GM23338 (cell line): Measurements from ENCODE around the gene ZNF483. TPM values are rescaled to one million over a fixed set of nuclear protein-coding genes. Genes with fewer than 3 reads are reported as not detected.
"Not testable (repeated sequence)": the region's sequence is repeated elsewhere in the genome, so short reads cannot be mapped to it uniquely, and the experiment has no call there.

Source experiments
- ATAC-seq: fragments of 200-7000 bp; cut with Tn5 transposase; 3 replicates; pipeline ENCODE4 v1.9.1; 2020
- DNase-seq: peaks from one replicate; pipeline ENCODE4 v3.0.0-alpha.2; 2015; ENCODE audit warnings: low spot score
- H2AFZ ChIP-seq: fragments of 200-600 bp; sonication (generic); 2 replicates; pipeline ENCODE4 v1.8.0; 2016; ENCODE audit warnings: antibody characterized with exemption, mild to moderate bottlenecking, moderate library complexity
- H3F3A ChIP-seq: fragments of 200-600 bp; sonication (generic); replicated peaks from 2 replicates; pipeline ENCODE4 v1.8.0; 2017; ENCODE audit warnings: antibody characterized with exemption, mixed run types, low read depth
- H3K27ac ChIP-seq: fragments of 200-600 bp; sonication (generic); 2 replicates; pipeline ENCODE4 v1.6.1; 2016; ENCODE audit warnings: low read depth
- H3K27me3 ChIP-seq: fragments of 200-600 bp; sonication (generic); 2 replicates; pipeline ENCODE4 v1.8.0; 2016; ENCODE audit warnings: mild to moderate bottlenecking, mixed run types, moderate library complexity; ENCODE audit not compliant: insufficient read depth
- H3K36me3 ChIP-seq: fragments of 200-600 bp; sonication (generic); 2 replicates; pipeline ENCODE4 v1.8.0; 2016; ENCODE audit warnings: mild to moderate bottlenecking; ENCODE audit not compliant: insufficient read depth
- H3K4me1 ChIP-seq: fragments of 200-600 bp; sonication (generic); 2 replicates; pipeline ENCODE4 v1.8.0; 2016; ENCODE audit warnings: mild to moderate bottlenecking, moderate library complexity; ENCODE audit not compliant: insufficient read depth
- H3K4me2 ChIP-seq: fragments of 200-600 bp; sonication (generic); 2 replicates; pipeline ENCODE4 v1.7.1; 2017; ENCODE audit warnings: mixed run types
- H3K4me3 ChIP-seq: fragments of 200-600 bp; sonication (generic); 2 replicates; pipeline ENCODE4 v1.6.1; 2016; ENCODE audit warnings: mixed run types
- H3K79me2 ChIP-seq: fragments of 200-600 bp; sonication (generic); replicated peaks from 2 replicates; pipeline ENCODE4 v1.8.0; 2017; ENCODE audit warnings: mild to moderate bottlenecking; ENCODE audit not compliant: insufficient read depth
- H3K9me2 ChIP-seq: fragments of 200-600 bp; sonication (generic); 2 replicates; pipeline ENCODE4 v1.8.0; 2017; ENCODE audit not compliant: insufficient read depth
- H4K20me1 ChIP-seq: fragments of 200-600 bp; sonication (generic); replicated peaks from 2 replicates; pipeline ENCODE4 v1.8.0; 2017; ENCODE audit warnings: mild to moderate bottlenecking; ENCODE audit not compliant: insufficient read depth
- H3K27ac Mint-ChIP-seq: 2 replicates; pipeline ENCODE4 v1.8.0; 2020; ENCODE audit warnings: inconsistent platforms, mild to moderate bottlenecking, moderate library complexity, mixed read lengths
- H3K27me3 Mint-ChIP-seq: 3 replicates; pipeline ENCODE4 v1.8.0; 2022; ENCODE audit warnings: low read depth, mild to moderate bottlenecking, moderate library complexity, mixed read lengths, inconsistent platforms; ENCODE audit not compliant: insufficient read depth, poor library complexity
- H3K36me3 Mint-ChIP-seq: 3 replicates; pipeline ENCODE4 v1.8.0; 2021; ENCODE audit warnings: low read depth, mild to moderate bottlenecking, inconsistent platforms, moderate library complexity, mixed read lengths
- H3K4me1 Mint-ChIP-seq: 3 replicates; pipeline ENCODE4 v1.8.0; 2020; ENCODE audit warnings: mild to moderate bottlenecking, inconsistent platforms, mixed read lengths
- H3K4me3 Mint-ChIP-seq: 3 replicates; pipeline ENCODE4 v1.8.0; 2021; ENCODE audit warnings: moderate library complexity, mild to moderate bottlenecking, inconsistent platforms, mixed read lengths
- H3K9me3 Mint-ChIP-seq: 3 replicates; pipeline ENCODE4 v1.8.0; 2020; ENCODE audit warnings: moderate library complexity, mild to moderate bottlenecking, inconsistent platforms, mixed read lengths
- CREB1 ChIP-seq: fragments of 250-450 bp; sonication (Bioruptor Pico); IDR thresholded peaks from 2 replicates; pipeline ENCODE4 v1.5.0; 2020; ENCODE audit warnings: low read depth, mild to moderate bottlenecking, moderate library complexity
- CTCF ChIP-seq, 2 experiments: fragments of 200-600 bp in 1 of 2; sonication (generic) in 1 of 2; conservative IDR thresholded peaks; 2 replicates each; pipeline versions ENCODE4 v1.5.1 to v1.6.1; 2016 to 2017; ENCODE audit warnings: antibody characterized with exemption in 2 of 2, low read depth in 2 of 2, mild to moderate bottlenecking in 2 of 2, moderate library complexity in 1 of 2
- ETS1 ChIP-seq: IDR thresholded peaks from 2 replicates; pipeline ENCODE4 v1.6.1; 2016; ENCODE audit warnings: antibody characterized with exemption
- EZH2 ChIP-seq: fragments of 200-600 bp; sonication (generic); IDR thresholded peaks from one replicate; pipeline ENCODE4 v1.8.0; 2017; ENCODE audit warnings: antibody characterized with exemption, mild to moderate bottlenecking, low read depth; ENCODE audit not compliant: unreplicated experiment
- EZH2phosphoT487 ChIP-seq: fragments of 200-600 bp; sonication (generic); IDR thresholded peaks from one replicate; pipeline ENCODE4 v1.8.1; 2018; ENCODE audit warnings: antibody characterized with exemption; ENCODE audit not compliant: unreplicated experiment
- JUNB ChIP-seq: IDR thresholded peaks from one replicate; pipeline ENCODE4 v1.6.1; 2016; ENCODE audit warnings: antibody characterized with exemption; ENCODE audit not compliant: unreplicated experiment
- NANOG ChIP-seq: IDR thresholded peaks from 2 replicates; pipeline ENCODE4 v1.6.1; 2016; ENCODE audit warnings: antibody characterized with exemption, borderline replicate concordance
- POLR2AphosphoS5 ChIP-seq: IDR thresholded peaks from 2 replicates; pipeline ENCODE4 v1.6.1; 2016; ENCODE audit warnings: antibody characterized with exemption, low read depth
- REST ChIP-seq: IDR thresholded peaks from one replicate; pipeline ENCODE4 v1.6.1; 2018; ENCODE audit warnings: antibody characterized with exemption; ENCODE audit not compliant: unreplicated experiment
- STAT1 ChIP-seq: IDR thresholded peaks from one replicate; pipeline ENCODE4 v1.6.1; 2016; ENCODE audit warnings: antibody characterized with exemption; ENCODE audit not compliant: unreplicated experiment
- ZNF114 ChIP-seq: fragments of 250-450 bp; sonication (Bioruptor Pico); IDR thresholded peaks from 2 replicates; pipeline ENCODE4 v1.5.0; 2020; ENCODE audit warnings: mild to moderate bottlenecking, moderate library complexity
- ZNF331 ChIP-seq: fragments of 250-450 bp; sonication (Bioruptor Pico); IDR thresholded peaks from 2 replicates; pipeline ENCODE4 v1.5.0; 2020; ENCODE audit warnings: low read depth, mild to moderate bottlenecking, moderate library complexity
- polyA plus RNA-seq: library from polyadenylated mRNA; unstranded; fragments of >200 nt; fragmentation: Nextera tagmentation; extraction: Ambion mirVana; gene quantifications from 2 replicates; pipeline ENCODE4 v1.2.1, GENCODE V29; 2016
- total RNA-seq: library from RNA; depleted of rRNA; stranded (reverse); fragments of >200 nt; shearing (Covaris generic); gene quantifications from 2 replicates; pipeline ENCODE4 v1.2.3, GENCODE V29; 2014

The ZNF483 gene
- total and polyA plus RNA-seq, 2 experiments from 2014 or later, result 9.7 to 112 TPM

GRCh38 chr9:111542497-111543254, 17.7 kb downstream of the ZNF483 start:
- no peak overlapping the region for H3K27ac ChIP-seq
- Mint-ChIP-seq H3K36me3 (peaks cover 100% of the 10 kb centered on the region), H3K27me3 (peaks cover 8% of the 10 kb centered on the region), H3K4me1 (no peaks in the 10 kb centered on the region), H3K27ac (no peak overlapping the region), H3K9me3 (peaks cover 98% of the 10 kb centered on the region), H3K4me3 (no peak overlapping the region)
- no peaks in the 10 kb centered on the region for H3K27me3 ChIP-seq
- no peak overlapping the region; the same call in 1 of the 2 replicates for H3K4me3 ChIP-seq
- no peak overlapping the region for H3K4me2 ChIP-seq
- H2AFZ ChIP-seq, result no peak overlapping the region
- H3K79me2 ChIP-seq, result peaks cover 49% of the 10 kb centered on the region
- H3K4me1 ChIP-seq, result no peaks in the 10 kb centered on the region
- ATAC-seq, result no peak
- H3K36me3 ChIP-seq, result peaks cover 91% of the 10 kb centered on the region
- 0 out of 2 replicates have a peak, but pooled peaks cover 3% of the 10 kb centered on the region for H3F3A ChIP-seq
- TF ChIP-seq CREB1 (CRISPR knock-in tag) (no peak), NANOG (no peak), EZH2 (no peak), JUNB (no peak), CTCF (conservative IDR thresholded peaks at IDR 0.05; ENCODE audit: low read depth in 2 of 2) (no peak), ZNF331 (no peak)
- H3K9me2 ChIP-seq, result no peaks in the 10 kb centered on the region
- no peaks in the 10 kb centered on the region for H4K20me1 ChIP-seq
- DNase-seq, result no peak

- peaks cover 98% of the 10 kb centered on the region for H3K36me3 Mint-ChIP-seq
- Histone ChIP-seq H2AFZ (no peak overlapping the region), H3K79me2 (peaks cover 63% of the 10 kb centered on the region), H3F3A (no peaks in the 10 kb centered on the region), H3K27me3 (no peaks in the 10 kb centered on the region), H3K27ac (no peak overlapping the region), H3K9me2 (no peaks in the 10 kb centered on the region), H4K20me1 (no peaks in the 10 kb centered on the region), H3K4me3 (no peak overlapping the region), H3K36me3 (peaks cover 58% of the 10 kb centered on the region), H3K4me2 (no peak overlapping the region), H3K4me1 (no peaks in the 10 kb centered on the region)
- H3K4me1 Mint-ChIP-seq, result no peaks in the 10 kb centered on the region; the same call in 2 of the 3 replicates
- H3K27ac Mint-ChIP-seq, result no peak overlapping the region
- ATAC-seq, result no peak
- no peak for DNase-seq
- H3K27me3 Mint-ChIP-seq, result peaks cover 1% of the 10 kb centered on the region
- peaks cover 76% of the 10 kb centered on the region for H3K9me3 Mint-ChIP-seq
- TF ChIP-seq CREB1 (CRISPR knock-in tag) (no peak), EZH2 (no peak), STAT1 (no peak), POLR2AphosphoS5 (no peak), ETS1 (no peak), ZNF114 (CRISPR knock-in tag) (no peak), EZH2phosphoT487 (no peak), JUNB (no peak), REST (no peak)
- no peak overlapping the region for H3K4me3 Mint-ChIP-seq
Observed at GRCh38 chr9:111548623-111549022, 23.6 kb downstream of the ZNF483 start.

- not testable (repeated sequence) for H3F3A ChIP-seq
Observed at GRCh38 chr9:111555425-111555824, 30.4 kb downstream of the ZNF483 start.

More at GRCh38 chr9:111555425-111555824, 30.4 kb downstream of the ZNF483 start:
- not testable (repeated sequence) for H3K4me1 Mint-ChIP-seq, H3K4me1 ChIP-seq, H3K9me2 ChIP-seq, H3K27ac Mint-ChIP-seq, H2AFZ ChIP-seq, H4K20me1 ChIP-seq, H3K27ac ChIP-seq, H3K27me3 ChIP-seq, H3K4me3 Mint-ChIP-seq, H3K27me3 Mint-ChIP-seq, DNase-seq, H3K79me2 ChIP-seq, ATAC-seq, H3K4me3 ChIP-seq, H3K36me3 ChIP-seq, H3K4me2 ChIP-seq
- Mint-ChIP-seq H3K9me3 (peaks cover 48% of the 10 kb centered on the region), H3K36me3 (peaks cover 85% of the 10 kb centered on the region)
